ENCODE data around the gene CKS2.
"Not testable (repeated sequence)": the region's sequence is repeated elsewhere in the genome, so short reads cannot be mapped to it uniquely, and the experiment has no call there.

The CKS2 gene

GRCh38 chr9:89311346-89312221 lies 589 bp downstream of the CKS2 start:
- no peak for DNase-seq (ENCODE audit: low read depth in 2 of 2)

DNA sequence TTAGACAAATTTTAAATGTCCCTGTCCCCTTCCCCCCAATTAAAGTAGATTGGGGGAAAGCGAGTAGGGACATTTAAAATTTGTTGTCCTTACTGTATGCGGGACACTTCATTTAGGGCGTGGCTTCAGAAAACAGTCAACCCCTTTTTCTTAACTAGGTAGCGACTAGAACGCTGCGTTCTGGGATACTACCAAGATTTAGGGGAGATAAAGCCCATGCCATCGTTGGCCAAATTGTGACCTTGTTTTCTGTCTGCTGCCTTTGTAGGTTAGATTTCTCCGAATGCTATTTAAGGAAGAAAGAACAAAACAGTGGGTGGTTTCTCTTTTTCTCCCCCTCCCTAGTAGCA lies 1.2 kb downstream of the CKS2 start:
- no peak for DNase-seq (ENCODE audit: low read depth in 2 of 2)

- DNase-seq (ENCODE audit: low read depth in 2 of 2) = no peak
These were observed 2.8 kb downstream of the CKS2 start for GRCh38 chr9:89313842-89314241.

- no peak for DNase-seq (ENCODE audit: low read depth in 2 of 2)
These were observed 4.0 kb downstream of the CKS2 start for GRCh38 chr9:89314955-89315354.

DNA sequence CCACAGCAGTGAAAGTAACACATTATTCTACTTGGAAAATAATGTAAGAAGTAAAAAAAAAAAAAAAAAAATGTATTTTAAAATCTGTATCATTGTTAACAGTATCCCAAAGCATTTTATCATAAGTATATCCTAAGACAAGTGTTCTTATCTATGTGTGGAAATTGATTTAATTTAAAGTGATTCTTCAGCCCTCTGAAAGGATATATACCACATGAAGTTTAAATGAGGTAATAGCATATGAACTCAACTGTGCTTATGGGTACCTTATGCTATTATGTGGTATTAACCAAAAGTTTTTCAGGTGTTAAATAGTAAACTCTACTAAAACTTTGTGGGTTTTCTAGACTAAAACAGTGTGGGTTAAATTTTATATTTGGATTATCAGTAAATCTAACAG lies 4.5 kb downstream of the CKS2 start:
- no peak for DNase-seq (ENCODE audit: low read depth in 2 of 2)

DNA sequence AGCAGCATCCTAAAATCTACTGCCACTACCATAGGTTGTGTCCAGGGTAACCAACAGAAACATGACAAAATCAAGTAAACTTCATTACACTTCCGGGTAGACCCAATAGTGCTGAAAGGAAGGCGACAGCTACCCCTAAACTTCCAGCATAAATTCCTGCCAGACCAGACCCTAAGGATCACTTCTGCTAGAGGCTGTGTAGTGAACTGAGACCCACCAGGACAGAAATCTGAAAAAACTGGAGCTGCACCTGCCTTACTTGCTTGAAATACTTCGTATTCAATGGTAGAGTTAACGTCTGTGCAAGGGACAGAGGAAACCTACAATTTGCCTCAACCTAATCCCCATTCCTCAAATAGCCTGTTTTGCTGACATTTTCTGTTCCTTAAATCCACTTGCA lies 6.3 kb downstream of the CKS2 start:
- no peak for DNase-seq (ENCODE audit: low read depth in 2 of 2)

DNA sequence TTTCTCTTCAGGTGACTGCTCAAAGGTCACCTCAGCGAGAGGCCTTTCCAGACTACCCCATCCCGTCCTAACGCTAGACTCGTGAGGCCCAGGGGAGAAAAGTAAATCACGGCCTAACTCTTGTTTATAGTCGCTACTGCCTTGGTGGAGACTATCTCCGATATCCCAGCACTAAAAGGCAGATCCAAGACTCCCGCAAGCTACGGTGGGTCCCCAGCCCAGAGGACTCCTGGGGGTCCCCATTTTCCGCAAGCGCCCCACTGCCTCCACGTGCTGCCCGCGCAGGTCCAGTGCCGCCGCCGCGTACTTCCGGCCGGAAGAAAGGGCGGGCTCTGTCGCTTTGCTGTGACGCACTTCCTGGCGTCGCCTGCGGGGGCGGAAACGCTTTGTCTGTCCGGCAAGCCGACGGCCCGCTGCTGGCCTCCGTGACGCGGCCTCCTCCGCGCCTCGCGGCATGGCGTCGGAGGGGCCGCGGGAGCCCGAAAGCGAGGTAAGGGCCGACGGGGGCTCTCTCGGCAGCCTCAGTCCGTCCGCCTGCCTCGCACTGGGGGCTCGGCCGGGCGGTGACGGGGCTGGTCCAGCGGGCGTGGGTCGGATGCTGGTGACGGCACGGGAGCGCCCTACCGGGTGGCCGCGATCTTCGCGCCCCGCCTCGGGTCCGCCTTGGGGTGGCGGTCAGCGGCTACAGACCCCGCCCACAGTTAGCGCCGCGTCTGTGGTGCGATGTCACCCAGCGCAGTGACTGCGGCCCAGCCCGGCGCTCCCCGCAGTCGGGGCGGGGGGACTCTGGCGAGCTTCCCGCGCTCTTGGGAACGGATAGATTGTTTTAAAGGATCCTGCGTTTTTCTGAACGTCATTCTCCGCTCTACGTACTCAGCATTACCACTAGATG lies 7.4 kb downstream of the CKS2 start, which contains the start of gene SECISBP2:
TSS of gene SECISBP2 (plus strand) at position 378 of the 892 bp plus-strand sequence. CDS start at position 455, 77 bp downstream.
- DNase-seq (ENCODE audit: low read depth in 2 of 2) = peak; percentile 91 to 92

- DNase-seq (ENCODE audit: low read depth in 2 of 2) = no peak
These were observed 8.3 kb downstream of the CKS2 start for GRCh38 chr9:89319015-89319905.

- DNase-seq (ENCODE audit: low read depth in 2 of 2) = no peak
These were observed 12.4 kb downstream of the CKS2 start for GRCh38 chr9:89323390-89323789.

DNA sequence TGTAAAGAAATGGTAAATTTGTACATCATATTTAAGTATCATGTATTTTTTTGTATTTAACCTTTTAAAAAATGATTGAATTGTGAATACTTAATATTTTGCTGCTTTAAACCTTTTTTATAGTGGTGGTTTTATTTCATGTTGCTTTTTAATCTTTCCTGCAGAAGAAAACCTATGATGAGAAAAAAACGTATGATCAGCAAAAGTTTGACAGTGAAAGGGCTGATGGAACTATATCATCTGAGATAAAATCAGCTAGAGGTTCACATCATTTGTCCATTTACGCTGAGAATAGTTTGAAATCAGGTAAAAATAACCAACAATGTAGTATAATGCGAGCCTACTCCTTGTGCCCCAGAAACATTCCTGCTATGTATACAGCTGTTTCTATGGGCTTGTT lies 14.7 kb downstream of the CKS2 start:
- no peak for DNase-seq (ENCODE audit: low read depth in 2 of 2)

- DNase-seq (ENCODE audit: low read depth in 2 of 2) = no peak
These were observed 17.1 kb downstream of the CKS2 start for GRCh38 chr9:89328064-89328463.

GRCh38 chr9:89329917-89330316 lies 18.9 kb downstream of the CKS2 start:
- DNase-seq (ENCODE audit: low read depth in 2 of 2) = no peak

DNA sequence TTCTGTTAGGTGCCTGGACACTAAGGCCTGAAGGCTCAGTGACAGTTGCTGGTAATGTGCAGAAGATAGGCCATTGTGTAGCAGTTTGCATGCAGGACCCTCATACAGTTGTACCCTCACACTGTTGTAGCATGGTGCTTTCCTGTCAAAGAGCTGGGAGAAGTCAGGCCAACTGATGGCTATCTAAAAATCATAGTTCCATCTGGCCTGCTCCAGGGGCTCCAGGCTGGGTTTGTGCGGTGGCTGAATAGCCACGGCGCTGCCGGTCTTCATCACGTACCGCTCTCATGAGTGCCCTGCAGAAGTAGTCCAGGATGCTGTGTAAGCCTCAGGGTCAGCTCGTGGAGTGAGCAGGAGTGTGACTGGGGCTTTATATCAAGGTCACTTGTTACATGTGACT lies 19.5 kb downstream of the CKS2 start:
- no peak for DNase-seq (ENCODE audit: low read depth in 2 of 2)

DNA sequence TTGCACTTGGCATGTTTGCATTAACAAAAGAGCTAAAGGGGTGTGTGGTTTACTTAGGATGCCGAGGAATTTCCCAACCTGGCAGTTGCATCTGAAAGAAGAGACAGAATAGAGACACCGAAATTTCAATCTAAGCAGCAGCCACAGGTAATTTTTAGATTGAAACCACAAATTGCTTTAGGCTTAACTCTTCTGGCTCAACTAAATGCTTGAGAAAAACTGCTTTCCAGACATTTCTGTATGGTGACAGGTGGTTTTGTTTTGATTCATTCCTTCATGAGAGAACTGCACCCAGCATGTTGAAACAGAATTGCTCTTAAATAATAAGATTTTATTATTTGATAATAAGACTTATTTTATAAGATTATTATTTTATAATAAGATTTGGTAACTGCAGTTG lies 28.8 kb downstream of the CKS2 start:
- DNase-seq (ENCODE audit: low read depth in 2 of 2) = no peak

GRCh38 chr9:89340332-89340731 lies 29.3 kb downstream of the CKS2 start:
- no peak for DNase-seq (ENCODE audit: low read depth in 2 of 2)

DNA sequence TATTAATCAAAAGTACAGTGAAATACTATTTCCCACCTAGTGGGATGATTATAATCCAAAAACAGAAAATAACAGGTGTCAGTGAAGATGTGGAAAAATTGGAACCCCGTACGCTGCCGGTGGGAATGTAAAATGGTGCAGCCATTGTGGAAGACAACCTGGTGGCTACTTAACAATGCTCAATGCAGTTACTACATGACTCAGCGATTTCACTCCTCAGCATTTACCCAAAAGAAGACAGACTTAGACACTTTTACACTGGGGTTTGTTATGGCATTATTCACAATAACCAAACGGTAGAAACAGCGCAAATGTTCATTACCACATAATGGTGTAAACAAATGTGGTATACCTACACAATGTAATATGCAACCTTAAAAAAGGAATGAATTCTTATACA lies 31.2 kb downstream of the CKS2 start:
- no peak for DNase-seq (ENCODE audit: low read depth in 2 of 2)

DNA sequence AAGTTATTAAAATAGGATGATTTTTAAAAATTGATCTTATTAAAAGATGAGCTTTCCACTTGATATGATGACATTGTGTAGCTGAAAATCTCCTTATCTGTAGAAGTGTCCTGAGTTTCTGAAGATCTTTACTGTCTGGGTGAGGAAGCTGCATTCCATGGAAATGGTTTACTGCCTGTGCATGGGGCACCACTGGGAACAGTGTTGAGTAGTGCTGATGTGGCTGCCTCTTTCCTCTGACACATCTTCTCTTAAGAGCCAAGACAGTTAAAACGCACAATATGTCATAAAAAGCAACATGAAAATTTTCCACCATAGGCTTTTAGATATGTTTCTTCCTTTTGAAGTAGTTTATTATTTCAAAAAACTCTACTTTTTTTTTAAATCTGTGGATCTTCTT lies 32.0 kb downstream of the CKS2 start:
- DNase-seq (ENCODE audit: low read depth in 2 of 2) = no peak

GRCh38 chr9:89343812-89344211 lies 32.8 kb downstream of the CKS2 start:
- DNase-seq (ENCODE audit: low read depth in 2 of 2) = not testable (repeated sequence)

- no peak for DNase-seq (ENCODE audit: low read depth in 2 of 2)
These were observed 34.5 kb downstream of the CKS2 start for GRCh38 chr9:89345476-89345875.

DNA sequence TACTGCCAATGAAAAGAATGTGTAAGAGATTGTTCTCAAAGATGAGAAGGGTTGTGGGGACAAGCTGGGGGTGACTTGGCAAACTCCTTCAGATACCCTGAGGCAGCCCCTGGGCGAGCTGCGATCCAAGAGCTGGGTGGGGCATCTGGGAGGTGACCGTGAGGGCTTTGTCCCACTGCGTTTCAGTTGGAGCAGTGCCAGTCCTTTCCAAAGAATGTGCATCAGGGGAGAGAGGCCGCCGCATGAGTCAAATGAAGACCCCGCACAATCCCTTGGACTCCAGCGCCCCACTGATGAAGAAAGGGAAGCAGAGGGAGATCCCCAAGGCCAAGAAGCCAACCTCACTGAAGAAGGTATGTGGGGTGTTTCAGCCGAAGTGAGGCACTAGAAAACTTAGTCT lies 35.7 kb downstream of the CKS2 start:
- DNase-seq (ENCODE audit: low read depth in 2 of 2) = no peak

DNA sequence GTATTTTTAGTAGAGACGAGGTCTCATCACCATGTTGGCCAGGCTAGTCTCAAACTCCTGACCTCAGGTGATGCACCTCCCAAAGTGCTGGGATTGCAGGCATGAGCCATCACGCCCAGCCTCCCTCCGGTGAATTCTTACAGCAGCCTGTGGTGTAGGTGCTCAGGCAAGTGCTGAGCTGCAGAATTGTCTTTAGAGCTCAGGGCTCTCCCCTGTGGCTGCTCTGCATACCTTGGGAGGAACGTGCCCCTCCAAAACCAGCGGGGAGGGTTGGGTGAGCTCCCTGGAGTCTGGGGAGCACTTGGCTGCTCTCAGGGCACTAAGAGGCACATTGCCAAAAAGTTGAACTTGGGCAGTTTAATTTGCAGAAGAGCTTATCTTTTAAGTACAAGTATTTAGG lies 36.7 kb downstream of the CKS2 start:
- DNase-seq (ENCODE audit: low read depth in 2 of 2) = no peak

- no peak for DNase-seq (ENCODE audit: low read depth in 2 of 2)
These were observed 38.6 kb downstream of the CKS2 start for GRCh38 chr9:89349607-89350006.
